Nephron (organoid): ENCODE results near the gene FUS.
"Not testable (repeated sequence)": the region's sequence is repeated elsewhere in the genome, so short reads cannot be mapped to it uniquely, and the experiment has no call there.

Source experiments
- H3K27ac Mint-ChIP-seq, 3 experiments: 2 replicates each; pipeline ENCODE4 v1.8.0; 2020; ENCODE audit warnings: mixed read lengths in 3 of 3, mild to moderate bottlenecking in 2 of 3, moderate library complexity in 1 of 3
- H3K27me3 Mint-ChIP-seq: 2 replicates; pipeline ENCODE4 v1.8.0; 2021; ENCODE audit warnings: low read depth, mild to moderate bottlenecking, moderate library complexity, mixed read lengths
- H3K36me3 Mint-ChIP-seq: 2 replicates; pipeline ENCODE4 v1.8.0; 2020; ENCODE audit warnings: low read depth, mixed read lengths
- H3K4me1 Mint-ChIP-seq: 2 replicates; pipeline ENCODE4 v1.8.0; 2020; ENCODE audit warnings: mixed read lengths
- H3K4me3 Mint-ChIP-seq, 3 experiments: 2 replicates each; pipeline ENCODE4 v1.8.0; 2020; ENCODE audit warnings: mild to moderate bottlenecking in 3 of 3, mixed read lengths in 3 of 3, moderate library complexity in 2 of 3
- H3K9me3 Mint-ChIP-seq: 2 replicates; pipeline ENCODE4 v1.8.0; 2020; ENCODE audit warnings: mixed read lengths
- CTCF ChIP-seq, 3 experiments: fragments of 200-600 bp; sonication (generic); IDR thresholded peaks; one replicate each; pipeline ENCODE4 v1.5.0; 2021; ENCODE audit warnings: antibody characterized with exemption in 3 of 3; ENCODE audit not compliant: unreplicated experiment in 3 of 3

FUS gene

GRCh38 chr16:31191697-31192428, 11.9 kb downstream of the FUS start:
- Mint-ChIP-seq H3K27me3 (no peaks in the 10 kb centered on the region), H3K27ac (no peak overlapping the region), H3K4me1 (no peaks in the 10 kb centered on the region), H3K9me3 (no peaks in the 10 kb centered on the region), H3K36me3 (peaks cover 90% of the 10 kb centered on the region), H3K4me3 (no peak overlapping the region)
- no peak for TF ChIP-seq CTCF (IDR thresholded peaks at IDR 0.05; ENCODE audit: unreplicated experiment in 3 of 3)

GRCh38 chr16:31192856-31193642, 13.1 kb downstream of the FUS start:
- Mint-ChIP-seq H3K27ac (no peak overlapping the region), H3K27me3 (no peaks in the 10 kb centered on the region), H3K36me3 (peaks cover 84% of the 10 kb centered on the region), H3K4me3 (no peak overlapping the region), H3K4me1 (no peaks in the 10 kb centered on the region), H3K9me3 (no peaks in the 10 kb centered on the region)
- TF ChIP-seq CTCF (IDR thresholded peaks at IDR 0.05; ENCODE audit: unreplicated experiment in 3 of 3) = no peak

- no peaks in the 10 kb centered on the region for H3K4me1 Mint-ChIP-seq
- no peak for TF ChIP-seq CTCF (IDR thresholded peaks at IDR 0.05; ENCODE audit: unreplicated experiment in 3 of 3)
- H3K27me3 Mint-ChIP-seq = no peaks in the 10 kb centered on the region
- H3K4me3 Mint-ChIP-seq = no peak overlapping the region
- H3K36me3 Mint-ChIP-seq = peaks cover 84% of the 10 kb centered on the region
- no peaks in the 10 kb centered on the region for H3K9me3 Mint-ChIP-seq
- no peak overlapping the region for H3K27ac Mint-ChIP-seq
Measured at GRCh38 chr16:31193874-31194273, 13.9 kb downstream of the FUS start.

- Mint-ChIP-seq H3K4me1 (no peaks in the 10 kb centered on the region), H3K27me3 (peaks cover 3% of the 10 kb centered on the region), H3K27ac (no peak overlapping the region), H3K36me3 (peaks cover 83% of the 10 kb centered on the region), H3K4me3 (no peak overlapping the region), H3K9me3 (no peaks in the 10 kb centered on the region)
- TF ChIP-seq CTCF (IDR thresholded peaks at IDR 0.05; ENCODE audit: unreplicated experiment in 3 of 3) = no peak
Measured at GRCh38 chr16:31194898-31195297, 15.0 kb downstream of the FUS start.

- not testable (repeated sequence) for H3K9me3 Mint-ChIP-seq, H3K4me3 Mint-ChIP-seq, H3K4me1 Mint-ChIP-seq, H3K27ac Mint-ChIP-seq, H3K27me3 Mint-ChIP-seq
- H3K36me3 Mint-ChIP-seq = peaks cover 75% of the 10 kb centered on the region
Measured at GRCh38 chr16:31195861-31196260, 15.9 kb downstream of the FUS start.

GRCh38 chr16:31196324-31197088, 16.6 kb downstream of the FUS start:
- peaks cover 6% of the 10 kb centered on the region for H3K4me1 Mint-ChIP-seq
- peaks cover 69% of the 10 kb centered on the region for H3K36me3 Mint-ChIP-seq
- H3K27me3 Mint-ChIP-seq = peaks cover 11% of the 10 kb centered on the region
- TF ChIP-seq CTCF (IDR thresholded peaks at IDR 0.05; ENCODE audit: unreplicated experiment in 3 of 3) = no peak
- H3K4me3 Mint-ChIP-seq = no peak overlapping the region
- no peak overlapping the region for H3K27ac Mint-ChIP-seq
- no peaks in the 10 kb centered on the region for H3K9me3 Mint-ChIP-seq
